Activated naive CD8-positive, alpha-beta T cell treated with anti-CD3 and anti-CD28 coated beads for 36 hours (primary cell): ENCODE measurements around the gene DNAH2. TPM values are rescaled to one million over a fixed set of nuclear protein-coding genes. Genes with fewer than 3 reads are reported as not detected.
A peak's percentile ranks its signal among the peaks of the same experiment; 100 is the strongest.
"Not testable (repeated sequence)": the region's sequence is repeated elsewhere in the genome, so short reads cannot be mapped to it uniquely, and the experiment has no call there.

Experiments
- DNase-seq: peaks from one replicate; pipeline ENCODE4 v3.0.0; 2021
- H3K27ac Mint-ChIP-seq: one replicate; pipeline ENCODE4 v1.8.0; 2022; ENCODE audit warnings: mild to moderate bottlenecking, moderate library complexity, mixed read lengths
- H3K27me3 Mint-ChIP-seq: one replicate; pipeline ENCODE4 v1.8.0; 2022; ENCODE audit warnings: mild to moderate bottlenecking, mixed read lengths
- H3K36me3 Mint-ChIP-seq: one replicate; pipeline ENCODE4 v1.8.0; 2021; ENCODE audit warnings: mild to moderate bottlenecking, mixed read lengths
- H3K4me1 Mint-ChIP-seq: one replicate; pipeline ENCODE4 v1.8.0; 2021; ENCODE audit warnings: mixed read lengths
- H3K4me3 Mint-ChIP-seq: one replicate; pipeline ENCODE4 v1.8.0; 2022; ENCODE audit warnings: mild to moderate bottlenecking, moderate library complexity, mixed read lengths
- H3K9me3 Mint-ChIP-seq: one replicate; pipeline ENCODE4 v1.8.0; 2022; ENCODE audit warnings: mixed read lengths
- total RNA-seq, 2 experiments: library from RNA; stranded (reverse); gene quantifications; one replicate each; pipeline ENCODE4 v1.2.3, GENCODE V29; 2021

The DNAH2 gene
- total RNA-seq, 2 experiments from 2014 or later, result 0.04 to 0.14 TPM

GRCh38 chr17:7857713-7858521 is 140.4 kb downstream of the DNAH2 start, which contains the start of gene CYB5D1:
TSS of gene CYB5D1 (plus strand) at chr17:7858003. CDS start at chr17:7858135, 132 bp downstream.
- H3K4me1 Mint-ChIP-seq, result peaks cover 24% of the 10 kb centered on the region
- H3K9me3 Mint-ChIP-seq, result no peaks in the 10 kb centered on the region
- H3K36me3 Mint-ChIP-seq, result peaks cover 7% of the 10 kb centered on the region
- DNase-seq, result peak; percentile 85
- H3K27me3 Mint-ChIP-seq, result no peaks in the 10 kb centered on the region
- H3K27ac Mint-ChIP-seq, result no peak within 1 kb of the TSS
- no peak within 1 kb of the TSS for H3K4me3 Mint-ChIP-seq

DNA sequence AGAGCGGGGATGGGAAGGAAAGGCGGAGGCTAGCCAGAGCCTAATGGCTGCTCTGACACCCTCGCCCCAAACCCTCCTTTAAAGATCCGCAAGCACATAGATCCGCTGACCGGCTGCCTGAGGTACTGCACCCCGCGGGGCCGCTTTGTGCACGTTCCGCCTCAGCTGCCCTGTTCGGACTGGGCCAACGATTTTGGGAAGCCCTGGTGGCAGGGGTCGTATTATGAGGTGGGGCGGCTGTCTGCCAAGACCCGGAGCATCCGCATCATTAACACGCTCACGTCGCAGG is 140.9 kb downstream of the DNAH2 start:
- no peaks in the 10 kb centered on the region for H3K9me3 Mint-ChIP-seq
- H3K36me3 Mint-ChIP-seq, result peaks cover 5% of the 10 kb centered on the region
- H3K27me3 Mint-ChIP-seq, result no peaks in the 10 kb centered on the region
- peaks cover 24% of the 10 kb centered on the region for H3K4me1 Mint-ChIP-seq
- H3K27ac Mint-ChIP-seq, result no peak overlapping the region
- peak; percentile 47 for DNase-seq
- H3K4me3 Mint-ChIP-seq, result no peak overlapping the region

GRCh38 chr17:7859028-7859427 is 141.5 kb downstream of the DNAH2 start:
- DNase-seq, result no peak
- Mint-ChIP-seq H3K4me1 (peaks cover 20% of the 10 kb centered on the region), H3K27ac (no peak overlapping the region), H3K4me3 (no peak overlapping the region), H3K27me3 (no peaks in the 10 kb centered on the region), H3K9me3 (no peaks in the 10 kb centered on the region), H3K36me3 (peaks cover 5% of the 10 kb centered on the region)

DNA sequence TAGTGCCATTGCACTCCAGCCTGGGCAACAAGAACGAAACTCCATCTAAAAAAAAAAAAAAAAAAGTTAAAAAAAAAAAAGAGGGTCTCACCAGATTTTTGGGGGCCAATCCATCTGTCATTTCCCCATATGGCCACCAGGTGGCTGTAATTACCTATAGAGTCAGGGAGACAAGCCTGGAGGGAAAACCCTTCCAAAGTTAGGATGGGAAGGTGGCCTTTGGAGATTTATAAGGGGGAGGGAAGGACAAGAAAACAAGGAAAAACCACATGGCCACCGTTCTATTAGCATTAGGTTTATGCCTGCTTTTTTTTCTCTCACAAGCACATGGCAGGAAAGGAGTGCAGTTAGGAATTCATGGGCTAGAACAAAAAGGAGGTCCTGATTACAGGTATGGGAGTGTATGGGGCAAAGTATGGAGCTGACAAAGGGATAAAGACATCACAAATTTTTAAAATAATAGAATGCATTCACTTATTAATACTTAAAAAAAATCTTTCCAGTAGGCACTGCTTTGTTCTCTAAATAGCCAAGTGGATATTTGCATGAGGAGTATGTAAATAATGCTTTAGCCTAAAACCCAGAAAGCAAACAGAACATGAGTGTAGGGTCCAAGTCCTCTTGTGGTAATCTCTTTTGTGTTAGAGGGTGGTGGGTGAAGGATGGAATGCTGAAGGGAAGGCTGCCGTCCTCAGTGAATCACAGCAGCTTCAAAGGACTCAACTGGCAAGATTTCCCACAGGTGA is 145.3 kb downstream of the DNAH2 start:
- H3K36me3 Mint-ChIP-seq, result peaks cover 21% of the 10 kb centered on the region
- no peaks in the 10 kb centered on the region for H3K27me3 Mint-ChIP-seq
- peaks cover 25% of the 10 kb centered on the region for H3K4me1 Mint-ChIP-seq
- H3K4me3 Mint-ChIP-seq, result no peak overlapping the region
- H3K9me3 Mint-ChIP-seq, result peaks cover 2% of the 10 kb centered on the region
- peak; percentile 45 for DNase-seq
- no peak overlapping the region for H3K27ac Mint-ChIP-seq

DNA sequence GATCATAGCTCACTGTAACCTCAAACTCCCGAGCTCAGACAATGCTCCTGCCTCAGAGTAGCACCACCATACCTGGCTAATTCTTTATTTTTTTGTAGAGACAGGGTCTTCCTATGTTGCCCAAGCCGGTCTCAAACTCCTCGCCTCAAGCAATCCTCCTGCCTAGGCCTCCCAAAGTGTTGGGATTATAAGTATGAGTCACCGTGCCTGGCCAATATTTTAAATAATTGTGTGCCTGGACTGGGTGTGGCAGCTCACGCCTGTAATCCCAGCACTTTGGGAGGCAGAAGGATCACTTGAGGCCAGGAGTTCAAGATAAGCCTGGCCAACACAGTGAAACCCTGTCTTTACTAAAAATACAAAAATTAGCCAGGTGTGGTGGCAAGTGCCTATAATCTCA is 146.8 kb downstream of the DNAH2 start:
- H3K9me3 Mint-ChIP-seq, H3K4me3 Mint-ChIP-seq, DNase-seq, H3K27ac Mint-ChIP-seq, H3K27me3 Mint-ChIP-seq: not testable (repeated sequence)
- peaks cover 27% of the 10 kb centered on the region for H3K4me1 Mint-ChIP-seq
- H3K36me3 Mint-ChIP-seq, result peaks cover 24% of the 10 kb centered on the region

GRCh38 chr17:7864995-7865650 is 147.6 kb downstream of the DNAH2 start:
- Mint-ChIP-seq H3K36me3 (peaks cover 24% of the 10 kb centered on the region), H3K4me3 (no peak overlapping the region), H3K9me3 (peaks cover 2% of the 10 kb centered on the region), H3K27ac (no peak overlapping the region), H3K27me3 (no peaks in the 10 kb centered on the region), H3K4me1 (peaks cover 27% of the 10 kb centered on the region)
- no peak for DNase-seq

DNA sequence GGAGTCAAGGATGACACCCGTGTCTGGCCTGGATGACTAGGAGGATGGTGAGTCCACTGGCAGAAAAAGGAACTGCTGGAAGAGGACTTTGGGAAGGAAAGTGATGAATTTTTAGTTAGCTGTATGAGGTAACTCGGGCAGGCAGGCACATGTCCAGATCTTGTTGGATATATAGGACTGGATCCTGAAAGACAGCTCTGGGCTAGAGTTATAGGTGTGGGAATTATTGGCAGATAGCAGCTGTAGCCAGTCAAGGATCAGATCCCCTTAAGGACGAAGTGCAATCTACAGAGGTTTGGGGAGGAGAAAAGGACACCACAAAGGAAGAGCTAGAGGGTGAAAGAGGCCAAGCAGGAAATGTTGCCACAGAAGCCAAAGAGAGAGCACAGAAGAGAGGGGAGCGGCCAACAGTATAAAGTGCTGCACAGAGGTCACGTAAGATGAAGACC is 150.4 kb downstream of the DNAH2 start:
- no peaks in the 10 kb centered on the region for H3K27me3 Mint-ChIP-seq

DNA sequence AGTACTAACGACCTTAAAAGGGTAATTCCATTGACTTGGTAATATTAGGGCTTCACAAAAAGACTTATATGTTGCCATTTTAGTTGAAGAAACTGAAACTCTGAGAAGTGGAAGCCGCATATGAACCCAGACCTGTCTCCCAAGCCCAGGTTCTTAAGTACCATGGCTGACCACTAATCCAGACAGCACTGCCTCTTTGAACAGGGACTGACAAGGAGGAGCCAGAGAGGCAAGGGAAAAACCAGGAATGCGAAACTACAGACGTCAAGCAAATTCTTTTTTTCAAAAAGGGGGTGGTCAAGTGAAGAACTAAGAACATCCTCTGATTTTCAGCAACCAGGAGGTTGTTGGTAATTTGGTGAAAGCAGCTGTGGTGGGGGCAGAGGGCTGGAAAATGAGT is 155.5 kb downstream of the DNAH2 start:
- Mint-ChIP-seq H3K9me3 (no peaks in the 10 kb centered on the region), H3K27me3 (no peaks in the 10 kb centered on the region), H3K27ac (no peak overlapping the region), H3K36me3 (peaks cover 28% of the 10 kb centered on the region), H3K4me1 (peaks cover 21% of the 10 kb centered on the region), H3K4me3 (no peak overlapping the region)
- no peak for DNase-seq

More for the DNA sequence above, 150.4 kb downstream of the DNAH2 start:
- H3K36me3 Mint-ChIP-seq, result peaks cover 23% of the 10 kb centered on the region
- peak overlapping the region; percentile 58 for H3K27ac Mint-ChIP-seq
- H3K4me3 Mint-ChIP-seq, result no peak overlapping the region
- DNase-seq, result no peak
- peaks cover 2% of the 10 kb centered on the region for H3K9me3 Mint-ChIP-seq
- peaks cover 28% of the 10 kb centered on the region for H3K4me1 Mint-ChIP-seq

DNA sequence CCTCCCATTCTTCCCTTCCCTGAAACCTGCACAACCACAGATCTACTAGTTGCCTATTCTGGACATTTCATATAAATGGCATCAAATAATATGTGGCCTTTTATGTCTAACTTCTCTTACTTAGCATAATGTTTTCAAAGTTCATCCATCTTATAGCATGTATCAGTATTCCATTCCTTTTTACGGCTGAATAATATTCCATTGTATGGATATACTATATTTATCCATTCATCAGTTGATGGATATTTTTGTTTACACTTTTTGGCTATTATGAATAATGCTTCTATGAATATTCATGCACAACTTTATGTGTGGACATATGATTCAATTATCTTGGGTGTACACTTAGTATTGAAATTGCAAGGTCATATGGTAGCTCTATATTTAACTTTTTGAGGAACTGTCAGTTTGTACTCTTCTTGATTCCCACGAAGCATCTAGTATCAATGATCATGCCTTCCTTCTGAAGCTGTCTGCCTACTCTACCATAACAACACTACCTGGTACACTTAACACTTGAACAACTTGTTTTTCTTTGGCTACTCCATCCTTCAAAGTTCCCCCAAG is 158.3 kb downstream of the DNAH2 start:
- H3K27ac Mint-ChIP-seq, result no peak overlapping the region
- H3K27me3 Mint-ChIP-seq, result no peaks in the 10 kb centered on the region
- no peaks in the 10 kb centered on the region for H3K9me3 Mint-ChIP-seq
- H3K36me3 Mint-ChIP-seq, result peaks cover 26% of the 10 kb centered on the region
- no peak for DNase-seq
- peaks cover 11% of the 10 kb centered on the region for H3K4me1 Mint-ChIP-seq
- no peak overlapping the region for H3K4me3 Mint-ChIP-seq

DNA sequence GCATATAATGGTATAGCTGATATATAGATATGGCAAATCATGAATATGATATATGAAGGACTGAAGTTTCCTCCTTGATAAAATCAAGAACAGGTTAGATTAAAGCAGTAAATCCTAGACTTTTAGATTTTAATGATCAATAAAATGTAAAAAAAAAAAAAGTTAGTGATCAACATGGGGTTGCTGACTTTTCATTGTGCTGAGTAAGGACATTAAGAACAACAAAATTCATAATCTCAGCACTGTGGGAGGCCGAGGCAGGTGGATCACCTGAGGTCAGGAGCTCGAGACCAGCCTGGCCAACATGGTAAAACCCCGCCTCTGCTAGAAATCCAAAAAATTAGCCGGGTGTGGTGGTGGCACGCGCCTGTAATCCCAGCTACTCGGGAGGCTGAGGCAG is 160.7 kb downstream of the DNAH2 start:
- Mint-ChIP-seq H3K9me3 (no peaks in the 10 kb centered on the region), H3K27me3 (no peaks in the 10 kb centered on the region), H3K36me3 (peaks cover 22% of the 10 kb centered on the region), H3K27ac (no peak overlapping the region), H3K4me3 (no peak overlapping the region), H3K4me1 (peaks cover 9% of the 10 kb centered on the region)
- no peak for DNase-seq

- DNase-seq, result no peak
- H3K4me1 Mint-ChIP-seq, result peaks cover 5% of the 10 kb centered on the region
- H3K9me3 Mint-ChIP-seq, result no peaks in the 10 kb centered on the region
- H3K4me3 Mint-ChIP-seq, result no peak overlapping the region
- peaks cover 12% of the 10 kb centered on the region for H3K36me3 Mint-ChIP-seq
- H3K27ac Mint-ChIP-seq, result no peak overlapping the region
- H3K27me3 Mint-ChIP-seq, result no peaks in the 10 kb centered on the region
Observed at GRCh38 chr17:7880076-7880868, 162.7 kb downstream of the DNAH2 start.

DNA sequence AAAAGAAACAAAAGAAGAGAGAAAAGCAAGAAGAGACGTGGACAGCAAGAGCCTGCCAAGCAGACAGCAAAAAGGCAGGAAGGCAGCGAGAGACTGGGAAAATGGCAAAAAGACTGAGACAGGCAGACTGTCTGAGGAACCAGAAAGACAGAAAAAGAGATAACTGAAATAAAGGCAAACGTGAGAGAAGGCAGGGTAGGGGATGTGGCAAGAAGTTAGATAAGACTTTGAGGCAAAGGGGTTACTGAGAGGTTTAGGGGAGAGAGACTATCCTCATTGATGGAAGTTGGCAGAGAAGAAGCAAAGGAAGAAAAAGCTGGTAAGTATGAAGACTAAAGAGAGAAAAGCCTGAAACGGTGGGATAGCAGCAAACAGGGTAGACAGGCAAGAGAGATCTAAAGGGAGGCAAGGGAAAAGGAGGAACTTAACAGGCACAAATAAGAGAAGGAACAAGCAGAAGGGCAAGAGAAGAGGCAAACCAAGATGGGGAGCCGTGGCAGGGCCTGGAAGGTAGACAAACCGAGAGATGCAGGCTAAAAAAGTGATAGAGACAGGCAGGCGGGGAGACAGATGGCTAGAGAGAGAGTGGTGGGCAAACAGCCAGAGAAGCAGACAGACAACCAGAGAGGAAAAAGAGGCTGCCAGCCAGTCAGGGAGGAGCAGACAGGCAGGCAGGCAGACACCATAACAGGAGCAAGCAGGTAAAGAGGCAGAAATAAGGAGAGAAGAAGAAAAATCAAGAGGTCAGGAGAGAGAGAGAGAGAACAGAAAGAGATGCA is 163.9 kb downstream of the DNAH2 start:
- DNase-seq, result no peak
- Mint-ChIP-seq H3K9me3 (no peaks in the 10 kb centered on the region), H3K4me3 (no peak overlapping the region), H3K27me3 (no peaks in the 10 kb centered on the region), H3K36me3 (peaks cover 10% of the 10 kb centered on the region), H3K4me1 (peaks cover under 1% of the 10 kb centered on the region), H3K27ac (no peak overlapping the region)

DNA sequence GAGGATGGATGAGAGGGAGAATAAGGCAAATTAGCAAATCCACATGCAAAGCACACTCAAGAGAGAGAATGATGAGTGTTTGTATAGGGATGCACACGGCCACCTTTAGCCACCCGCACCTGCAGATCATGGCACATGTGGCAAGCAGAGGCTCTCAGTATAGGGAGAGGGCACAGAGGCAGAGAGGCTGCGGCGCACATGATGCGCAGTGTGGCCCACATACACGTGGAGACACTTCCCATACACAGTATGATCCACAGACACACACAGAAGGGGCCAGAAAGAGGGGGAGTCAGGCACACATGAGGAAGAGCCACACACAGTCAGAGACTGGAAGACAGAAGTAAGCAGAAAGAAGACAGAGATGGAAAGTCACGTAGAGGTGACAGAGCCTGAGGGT is 164.5 kb downstream of the DNAH2 start:
- no peaks in the 10 kb centered on the region for H3K9me3 Mint-ChIP-seq
- peaks cover 8% of the 10 kb centered on the region for H3K36me3 Mint-ChIP-seq
- H3K27me3 Mint-ChIP-seq, result no peaks in the 10 kb centered on the region
- H3K4me3 Mint-ChIP-seq, result no peak overlapping the region
- DNase-seq, result no peak
- H3K27ac Mint-ChIP-seq, result no peak overlapping the region
- H3K4me1 Mint-ChIP-seq, result no peaks in the 10 kb centered on the region

- H3K36me3 Mint-ChIP-seq, result peaks cover 6% of the 10 kb centered on the region
- H3K27me3 Mint-ChIP-seq, result no peaks in the 10 kb centered on the region
- DNase-seq, result no peak
- H3K9me3 Mint-ChIP-seq, result no peaks in the 10 kb centered on the region
- H3K4me3 Mint-ChIP-seq, result no peak overlapping the region
- H3K27ac Mint-ChIP-seq, result no peak overlapping the region
- no peaks in the 10 kb centered on the region for H3K4me1 Mint-ChIP-seq
Observed at GRCh38 chr17:7882629-7883028, 165.1 kb downstream of the DNAH2 start.
